VCaP (cell line): ENCODE data around the gene SMIM1.

ENCODE experiments used
- H3K27ac ChIP-seq: fragments of 450-650 bp; 2 replicates; pipeline ENCODE4 v1.5.1; 2017
- CTCF ChIP-seq: fragments of 450-650 bp; conservative IDR thresholded peaks from 2 replicates; pipeline ENCODE4 v1.5.1; 2017; ENCODE audit warnings: mild to moderate bottlenecking, moderate library complexity

SMIM1 gene

GRCh38 chr1:3752400-3752945 is 20.1 kb upstream of the SMIM1 start, which contains the start of gene CCDC27:
TSS of gene CCDC27 (plus strand) at chr1:3752450. CDS start at chr1:3752482, 32 bp downstream.
- no peak within 1 kb of the TSS for H3K27ac ChIP-seq
- TF ChIP-seq CTCF = no peak

GRCh38 chr1:3753656-3754454 is 18.7 kb upstream of the SMIM1 start:
- no peak for TF ChIP-seq CTCF
- no peak overlapping the region for H3K27ac ChIP-seq

- TF ChIP-seq CTCF = no peak
- no peak overlapping the region for H3K27ac ChIP-seq
Measured at GRCh38 chr1:3756394-3756793, 16.2 kb upstream of the SMIM1 start.

- H3K27ac ChIP-seq = no peak overlapping the region
Measured at GRCh38 chr1:3759164-3759563, 13.4 kb upstream of the SMIM1 start.

GRCh38 chr1:3759796-3760195 is 12.8 kb upstream of the SMIM1 start:
- no peak overlapping the region for H3K27ac ChIP-seq

More at GRCh38 chr1:3759164-3759563, 13.4 kb upstream of the SMIM1 start:
- no peak for TF ChIP-seq CTCF

GRCh38 chr1:3761296-3762010 is 11.1 kb upstream of the SMIM1 start:
- no peak overlapping the region for H3K27ac ChIP-seq

More at GRCh38 chr1:3759796-3760195, 12.8 kb upstream of the SMIM1 start:
- no peak for TF ChIP-seq CTCF

More at GRCh38 chr1:3761296-3762010, 11.1 kb upstream of the SMIM1 start:
- no peak for TF ChIP-seq CTCF
